ENCODE results near the gene PLEKHA1. TPM values are rescaled to one million over a fixed set of nuclear protein-coding genes. Genes with fewer than 3 reads are reported as not detected.

PLEKHA1 gene
- total RNA-seq, 3 donors from 2014 or later, result 24.2 to 38.9 (median 26.2) TPM

DNA sequence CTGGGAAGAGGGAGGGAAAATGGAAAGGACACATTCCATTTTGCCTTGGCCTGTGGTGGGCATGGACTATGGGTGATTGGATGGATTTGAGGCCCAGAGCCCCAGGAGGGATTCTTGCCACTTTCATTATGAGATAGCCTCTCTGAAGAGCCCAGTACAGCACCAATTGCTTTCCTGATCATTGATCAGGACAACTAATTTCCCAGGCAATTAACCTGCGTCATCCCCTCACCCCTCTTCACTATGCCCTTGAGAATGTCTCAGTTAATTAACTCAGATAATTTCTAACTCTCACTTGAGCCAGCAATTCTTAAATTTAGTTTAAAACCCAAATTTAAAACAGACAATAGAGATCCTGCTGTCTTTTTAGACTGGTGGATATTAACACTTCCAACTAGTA, 13.5 kb upstream of the PLEKHA1 start:
- intact Hi-C loops (cut with DNase I; ENCODE audit: low total_unique reads), result no loop called here
- TF ChIP-seq POLR2A (IDR thresholded peaks at IDR 0.05), result no peak
- TF ChIP-seq POLR2AphosphoS5 (IDR thresholded peaks at IDR 0.05), result no peak
- TF ChIP-seq, protein P1, sequence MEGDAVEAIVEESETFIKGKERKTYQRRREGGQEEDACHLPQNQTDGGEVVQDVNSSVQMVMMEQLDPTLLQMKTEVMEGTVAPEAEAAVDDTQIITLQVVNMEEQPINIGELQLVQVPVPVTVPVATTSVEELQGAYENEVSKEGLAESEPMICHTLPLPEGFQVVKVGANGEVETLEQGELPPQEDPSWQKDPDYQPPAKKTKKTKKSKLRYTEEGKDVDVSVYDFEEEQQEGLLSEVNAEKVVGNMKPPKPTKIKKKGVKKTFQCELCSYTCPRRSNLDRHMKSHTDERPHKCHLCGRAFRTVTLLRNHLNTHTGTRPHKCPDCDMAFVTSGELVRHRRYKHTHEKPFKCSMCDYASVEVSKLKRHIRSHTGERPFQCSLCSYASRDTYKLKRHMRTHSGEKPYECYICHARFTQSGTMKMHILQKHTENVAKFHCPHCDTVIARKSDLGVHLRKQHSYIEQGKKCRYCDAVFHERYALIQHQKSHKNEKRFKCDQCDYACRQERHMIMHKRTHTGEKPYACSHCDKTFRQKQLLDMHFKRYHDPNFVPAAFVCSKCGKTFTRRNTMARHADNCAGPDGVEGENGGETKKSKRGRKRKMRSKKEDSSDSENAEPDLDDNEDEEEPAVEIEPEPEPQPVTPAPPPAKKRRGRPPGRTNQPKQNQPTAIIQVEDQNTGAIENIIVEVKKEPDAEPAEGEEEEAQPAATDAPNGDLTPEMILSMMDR (IDR thresholded peaks at IDR 0.05), result no peak
- Histone ChIP-seq H3K4me1 (no peaks in the 10 kb centered on the region), H3K4me3 (no peak overlapping the region), H3K27ac (no peak overlapping the region), H3K36me3 (no peaks in the 10 kb centered on the region), H3K9me3 (peaks cover 0 to 11% of the 10 kb centered on the region in 2 donors), H3K27me3 (no peaks in the 10 kb centered on the region)
- no peak for DNase-seq (ENCODE audit: low spot score in 2 of 2)

GRCh38 chr10:122362031-122362592, 12.4 kb upstream of the PLEKHA1 start:
- no peak for DNase-seq (ENCODE audit: low spot score in 2 of 2)
- Histone ChIP-seq H3K27ac (no peak overlapping the region), H3K9me3 (peaks cover 0 to 11% of the 10 kb centered on the region in 2 donors), H3K36me3 (no peaks in the 10 kb centered on the region), H3K27me3 (no peaks in the 10 kb centered on the region), H3K4me1 (no peaks in the 10 kb centered on the region), H3K4me3 (no peak overlapping the region)
- intact Hi-C loops (cut with DNase I; ENCODE audit: low total_unique reads), result loop anchor here (2.0 kb wide), 1 partner anchor 15 kb away; no protein-coding TSS in a partner anchor
- TF ChIP-seq POLR2A (IDR thresholded peaks at IDR 0.05), result no peak
- TF ChIP-seq POLR2AphosphoS5 (IDR thresholded peaks at IDR 0.05), result no peak
- TF ChIP-seq, protein P1 (IDR thresholded peaks at IDR 0.05), result no peak

GRCh38 chr10:122362621-122363020, 11.9 kb upstream of the PLEKHA1 start:
- DNase-seq (ENCODE audit: low spot score in 2 of 2), result no peak
- Histone ChIP-seq H3K4me1 (no peaks in the 10 kb centered on the region), H3K27me3 (no peaks in the 10 kb centered on the region), H3K27ac (no peak overlapping the region), H3K36me3 (no peaks in the 10 kb centered on the region), H3K9me3 (peaks cover 0 to 11% of the 10 kb centered on the region in 2 donors), H3K4me3 (no peak overlapping the region)
- TF ChIP-seq POLR2AphosphoS5 (IDR thresholded peaks at IDR 0.05) (no peak), POLR2A (IDR thresholded peaks at IDR 0.05) (no peak)
- TF ChIP-seq, protein P1 (IDR thresholded peaks at IDR 0.05), result no peak
- intact Hi-C loops (cut with DNase I; ENCODE audit: low total_unique reads), result loop anchor here (2.0 kb wide), 1 partner anchor 16 kb away; no protein-coding TSS in a partner anchor

- Histone ChIP-seq H3K4me3 (no peak overlapping the region), H3K27ac (no peak overlapping the region), H3K27me3 (no peaks in the 10 kb centered on the region), H3K4me1 (no peaks in the 10 kb centered on the region), H3K9me3 (peaks cover 0 to 11% of the 10 kb centered on the region in 2 donors), H3K36me3 (no peaks in the 10 kb centered on the region)
- TF ChIP-seq POLR2AphosphoS5 (IDR thresholded peaks at IDR 0.05) (no peak), POLR2A (IDR thresholded peaks at IDR 0.05) (no peak)
- TF ChIP-seq, protein P1 (IDR thresholded peaks at IDR 0.05), result no peak
- intact Hi-C loops (cut with DNase I; ENCODE audit: low total_unique reads), result loop anchor here (2.0 kb wide), 1 partner anchor 17 kb away; no protein-coding TSS in a partner anchor
- no peak for DNase-seq (ENCODE audit: low spot score in 2 of 2)
Observed at GRCh38 chr10:122363311-122363710, 11.2 kb upstream of the PLEKHA1 start.

- TF ChIP-seq POLR2AphosphoS5 (IDR thresholded peaks at IDR 0.05) (no peak), POLR2A (IDR thresholded peaks at IDR 0.05) (no peak)
- TF ChIP-seq, protein P1 (IDR thresholded peaks at IDR 0.05), result no peak
- Histone ChIP-seq H3K27me3 (no peaks in the 10 kb centered on the region), H3K27ac (no peak overlapping the region), H3K4me1 (no peaks in the 10 kb centered on the region), H3K4me3 (no peak overlapping the region), H3K9me3 (peaks cover 0 to 7% of the 10 kb centered on the region in 2 donors), H3K36me3 (no peaks in the 10 kb centered on the region)
- no peak for DNase-seq (ENCODE audit: low spot score in 2 of 2)
- intact Hi-C loops (cut with DNase I; ENCODE audit: low total_unique reads), result loop anchor here (2.0 kb wide), 1 partner anchor 17 kb away; no protein-coding TSS in a partner anchor
Observed at GRCh38 chr10:122363722-122364463, 10.6 kb upstream of the PLEKHA1 start.
